ENCODE data around the gene LARGE1. TPM values are rescaled to one million over a fixed set of nuclear protein-coding genes. Genes with fewer than 3 reads are reported as not detected.

The LARGE1 gene
- total and polyA plus RNA-seq, 2 of the 13 experiments (the other 11 are each of a cell fraction or from before 2014, with no cell fraction given) = 8.4 to 11.0 TPM

- no peaks in the 10 kb centered on the region; a peak in 1 of 5 replicates for H3K27me3 ChIP-seq (ENCODE audit: control insufficient read depth in 1 of 2, insufficient read depth in 2 of 2, low read length in 2 of 2)
- CTCF ChIA-PET (ENCODE audit: low intra/inter-chr PET ratio, low total read pairs) = no interaction called here
Measured at GRCh38 chr22:33969045-33969444, 48.8 kb upstream of the LARGE1 start.

GRCh38 chr22:33964121-33964520 lies 43.8 kb upstream of the LARGE1 start:
- no peaks in the 10 kb centered on the region for H3K9me3 ChIP-seq (ENCODE audit: low read length)
- H3K4me3 ChIP-seq (replicated peaks in 1 of 3; ENCODE audit: insufficient read depth in 1 of 3, low read depth in 2 of 3, low read length in 3 of 3) = no peak overlapping the region
- DNase-seq (ENCODE audit: low spot score) = no peak
- no TSS peak for BruUV-seq (replicated peaks)
- H3K4me1 ChIP-seq (ENCODE audit: insufficient read depth, low read length) = no peaks in the 10 kb centered on the region
- no peak overlapping the region for H2AFZ ChIP-seq (ENCODE audit: low read length)
- in situ Hi-C loops (cut with HindIII; ENCODE audit: extremely low pct_ligation_motif_present, low pct_unique_long_range_greater_than_20kb) (no loop called here), intact Hi-C loops (cut with micrococcal nuclease; ENCODE audit: unreplicated experiment) (no loop called here)
- no peaks in the 10 kb centered on the region for H3K79me2 ChIP-seq (ENCODE audit: insufficient read depth, low read length)
- no peak overlapping the region for H3K9ac ChIP-seq (ENCODE audit: insufficient read depth, low read depth, low read length)
- H3K27me3 ChIP-seq (ENCODE audit: control insufficient read depth in 1 of 2, insufficient read depth in 2 of 2, low read length in 2 of 2) = no peaks in the 10 kb centered on the region
- FAIRE-seq = no peak
- H3K4me2 ChIP-seq (ENCODE audit: low read depth, low read length) = no peak overlapping the region
- no peak for ATAC-seq
- no peaks in the 10 kb centered on the region for H3K36me3 ChIP-seq (replicated peaks in 1 of 2; ENCODE audit: control insufficient read depth in 1 of 2, insufficient read depth in 2 of 2, low read length in 2 of 2)
- H4K20me1 ChIP-seq (ENCODE audit: insufficient read depth, low read length) = no peaks in the 10 kb centered on the region
- WGBS (ENCODE audit: low lambda C conversion rate) = 0% methylated on average over 1 of the region's 1 CpG
- CTCF ChIA-PET (ENCODE audit: low intra/inter-chr PET ratio, low total read pairs) = no interaction called here
- H3K27ac ChIP-seq (ENCODE audit: extremely low read length, insufficient read depth, low read length) = no peak overlapping the region
- POLR2A ChIA-PET = no interaction called here
- TF ChIP-seq NCOA5 (CRISPR knock-in tag; IDR thresholded peaks at IDR 0.05) = no peak
- TF ChIP-seq HMG20B (CRISPR knock-in tag; conservative IDR thresholded peaks at IDR 0.05) = no peak
- no peak for TF ChIP-seq ZIK1 (CRISPR knock-in tag; IDR thresholded peaks at IDR 0.05; ENCODE audit: borderline replicate concordance, low read depth)
- TF ChIP-seq, protein P1, sequence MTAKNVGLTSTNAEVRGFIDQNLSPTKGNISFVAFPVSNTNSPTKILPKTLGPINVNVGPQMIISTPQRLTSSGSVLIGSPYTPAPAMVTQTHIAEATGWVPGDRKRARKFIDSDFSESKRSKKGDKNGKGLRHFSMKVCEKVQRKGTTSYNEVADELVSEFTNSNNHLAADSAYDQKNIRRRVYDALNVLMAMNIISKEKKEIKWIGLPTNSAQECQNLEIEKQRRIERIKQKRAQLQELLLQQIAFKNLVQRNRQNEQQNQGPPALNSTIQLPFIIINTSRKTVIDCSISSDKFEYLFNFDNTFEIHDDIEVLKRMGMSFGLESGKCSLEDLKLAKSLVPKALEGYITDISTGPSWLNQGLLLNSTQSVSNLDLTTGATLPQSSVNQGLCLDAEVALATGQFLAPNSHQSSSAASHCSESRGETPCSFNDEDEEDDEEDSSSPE (CRISPR knock-in tag; IDR thresholded peaks at IDR 0.05) = no peak
- no peak for TF ChIP-seq ZNF614 (CRISPR knock-in tag; IDR thresholded peaks at IDR 0.05; ENCODE audit: borderline replicate concordance)
- no peak for TF ChIP-seq MYPOP (CRISPR knock-in tag; IDR thresholded peaks at IDR 0.05)
- no peak for TF ChIP-seq ESRRA (CRISPR knock-in tag; IDR thresholded peaks at IDR 0.05; ENCODE audit: low read depth)
- TF ChIP-seq FOXJ3 (CRISPR knock-in tag; IDR thresholded peaks at IDR 0.05; ENCODE audit: borderline replicate concordance) = no peak

More at GRCh38 chr22:33969045-33969444, 48.8 kb upstream of the LARGE1 start:
- H2AFZ ChIP-seq (ENCODE audit: low read length) = no peak overlapping the region
- no peak overlapping the region for H3K27ac ChIP-seq (ENCODE audit: extremely low read length, insufficient read depth, low read length)
- intact Hi-C loops (cut with micrococcal nuclease; ENCODE audit: unreplicated experiment) = no loop called here
- H3K4me1 ChIP-seq (ENCODE audit: insufficient read depth, low read length) = peaks cover 6% of the 10 kb centered on the region; the same call in 1 of the 2 replicates
- TF ChIP-seq PPARG (CRISPR knock-in tag; conservative IDR thresholded peaks at IDR 0.05) = no peak
- no peak for TF ChIP-seq ZNF3 (CRISPR knock-in tag; IDR thresholded peaks at IDR 0.05)
- no peak for TF ChIP-seq KDM2A (CRISPR knock-in tag; IDR thresholded peaks at IDR 0.05; ENCODE audit: borderline replicate concordance, low read depth)
- in situ Hi-C loops (cut with HindIII; ENCODE audit: extremely low pct_ligation_motif_present, low pct_unique_long_range_greater_than_20kb) = no loop called here
- H3K4me2 ChIP-seq (ENCODE audit: low read depth, low read length) = no peak overlapping the region
- no peaks in the 10 kb centered on the region for H4K20me1 ChIP-seq (ENCODE audit: insufficient read depth, low read length)
- no peak overlapping the region for H3K4me3 ChIP-seq (replicated peaks in 1 of 3; ENCODE audit: insufficient read depth in 1 of 3, low read depth in 2 of 3, low read length in 3 of 3)
- H3K36me3 ChIP-seq (replicated peaks in 1 of 2; ENCODE audit: control insufficient read depth in 1 of 2, insufficient read depth in 2 of 2, low read length in 2 of 2) = no peaks in the 10 kb centered on the region
- no peak for FAIRE-seq
- ATAC-seq = no peak
- no peaks in the 10 kb centered on the region for H3K79me2 ChIP-seq (ENCODE audit: insufficient read depth, low read length)
- no peaks in the 10 kb centered on the region for H3K9me3 ChIP-seq (ENCODE audit: low read length)
- POLR2A ChIA-PET = no interaction called here
- no TSS peak for BruUV-seq (replicated peaks)
- no peak overlapping the region for H3K9ac ChIP-seq (ENCODE audit: insufficient read depth, low read depth, low read length)
- DNase-seq (ENCODE audit: low spot score) = no peak
